ENCODE data around the gene HDAC8.
A peak's percentile ranks its signal among the peaks of the same experiment; 100 is the strongest.
"Not testable (repeated sequence)": the region's sequence is repeated elsewhere in the genome, so short reads cannot be mapped to it uniquely, and the experiment has no call there.

HDAC8 gene

DNA sequence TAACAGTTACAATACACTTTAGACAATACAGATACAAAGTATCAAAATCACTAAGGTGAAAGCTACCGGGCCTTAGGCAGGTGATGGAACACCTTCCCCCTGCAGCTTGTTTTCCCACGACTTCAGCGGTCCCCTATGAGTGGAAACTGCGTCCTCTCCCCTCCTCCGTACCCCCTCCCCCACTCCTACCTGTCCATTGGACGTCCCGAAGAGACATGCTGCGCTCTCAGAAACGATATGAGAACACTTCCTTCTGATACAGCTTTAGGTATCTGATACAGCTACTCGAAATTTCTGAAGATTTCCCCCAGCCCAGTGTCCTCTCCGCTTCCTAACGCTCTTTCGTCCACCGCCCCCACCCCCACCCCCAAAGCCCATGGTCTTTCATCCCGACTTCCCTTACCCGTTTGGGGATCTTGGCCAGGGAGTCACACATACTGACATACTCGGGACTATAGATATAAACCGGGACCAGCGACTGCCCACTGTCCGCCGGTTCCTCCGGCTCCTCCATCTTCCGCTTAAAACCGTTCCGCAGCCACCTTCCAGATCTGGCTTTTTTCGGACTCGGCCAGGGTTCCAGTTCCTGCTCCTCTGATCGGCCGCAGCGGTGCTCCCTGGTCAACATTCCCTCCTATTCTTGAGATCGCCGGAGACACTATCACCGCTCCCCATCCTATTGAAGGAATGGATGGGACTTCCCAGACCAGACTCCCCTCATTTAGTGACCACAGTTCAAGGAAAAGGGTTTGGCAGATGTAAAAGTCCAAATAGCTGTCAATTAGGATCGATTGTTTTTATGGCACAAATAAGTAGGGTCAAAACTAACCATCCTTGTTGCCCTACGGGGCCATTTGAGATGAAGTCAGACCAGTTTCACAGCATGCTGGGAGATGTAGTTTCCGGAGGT, at the start of gene HDAC8:
TSS of gene HDAC8 (minus strand) at position 596 of the 910 bp plus-strand sequence. CDS start at position 514, 82 bp downstream.
- DNase-seq (ENCODE audit: low read depth in 2 of 2), result no peak

DNA sequence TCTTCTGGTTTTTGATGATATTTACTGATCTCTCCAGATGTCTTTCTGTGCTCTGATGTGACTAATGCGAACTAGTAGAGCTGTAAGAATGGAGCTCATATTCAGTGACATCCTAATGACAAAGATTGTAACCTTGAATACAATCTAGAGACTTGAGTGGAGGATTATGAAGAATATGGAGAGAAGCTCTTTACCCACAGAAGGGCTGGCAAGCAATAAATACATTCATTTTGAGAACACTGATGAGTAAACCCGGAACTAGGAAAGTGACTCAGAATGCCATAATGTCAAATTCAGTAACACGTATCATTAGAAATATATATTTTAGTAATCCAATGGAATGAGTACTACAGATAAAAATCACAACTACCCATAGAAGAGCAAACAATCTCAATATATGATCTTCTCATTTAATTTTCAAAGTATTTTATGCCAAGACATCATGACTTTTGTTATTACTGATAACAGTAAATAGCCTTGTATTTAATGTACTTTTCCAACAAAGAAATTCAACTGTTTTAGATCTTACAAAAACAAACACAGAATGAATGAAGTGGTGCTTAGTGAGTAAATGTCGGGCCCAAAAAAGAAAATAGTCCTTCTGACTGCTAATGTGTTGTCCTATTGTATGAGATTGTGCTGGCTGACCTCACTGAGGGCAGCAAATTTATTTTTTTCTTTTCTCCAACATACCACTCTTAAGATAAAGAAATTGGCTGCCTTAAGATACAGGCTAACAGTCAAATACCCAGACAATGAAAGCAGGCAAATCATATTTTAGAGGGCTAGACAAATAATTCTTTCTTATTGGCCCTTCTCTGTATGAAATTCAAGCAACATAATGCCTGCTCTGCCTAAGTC, 49.2 kb upstream of the HDAC8 start:
- DNase-seq (ENCODE audit: low read depth in 2 of 2), result no peak

DNA sequence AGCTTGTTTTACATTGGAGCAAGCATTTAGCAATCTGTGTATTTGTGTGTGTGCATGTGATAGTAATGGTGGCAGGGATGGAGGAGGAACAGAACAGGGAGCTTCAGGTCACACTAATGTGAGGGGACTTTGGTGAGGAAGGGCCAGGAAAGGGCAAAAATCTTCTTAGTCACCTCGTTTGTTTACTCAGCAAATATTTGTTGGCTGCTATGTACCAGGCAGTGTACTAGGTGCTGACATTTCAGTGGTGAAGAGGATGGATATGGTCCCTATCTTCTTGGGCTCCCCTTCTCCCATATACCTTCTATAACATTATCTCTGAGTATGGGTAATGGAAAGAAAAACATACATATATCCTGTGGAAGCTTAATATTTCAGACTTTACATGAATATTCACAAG, 48.5 kb upstream of the HDAC8 start:
- DNase-seq (ENCODE audit: low read depth in 2 of 2), result no peak

DNA sequence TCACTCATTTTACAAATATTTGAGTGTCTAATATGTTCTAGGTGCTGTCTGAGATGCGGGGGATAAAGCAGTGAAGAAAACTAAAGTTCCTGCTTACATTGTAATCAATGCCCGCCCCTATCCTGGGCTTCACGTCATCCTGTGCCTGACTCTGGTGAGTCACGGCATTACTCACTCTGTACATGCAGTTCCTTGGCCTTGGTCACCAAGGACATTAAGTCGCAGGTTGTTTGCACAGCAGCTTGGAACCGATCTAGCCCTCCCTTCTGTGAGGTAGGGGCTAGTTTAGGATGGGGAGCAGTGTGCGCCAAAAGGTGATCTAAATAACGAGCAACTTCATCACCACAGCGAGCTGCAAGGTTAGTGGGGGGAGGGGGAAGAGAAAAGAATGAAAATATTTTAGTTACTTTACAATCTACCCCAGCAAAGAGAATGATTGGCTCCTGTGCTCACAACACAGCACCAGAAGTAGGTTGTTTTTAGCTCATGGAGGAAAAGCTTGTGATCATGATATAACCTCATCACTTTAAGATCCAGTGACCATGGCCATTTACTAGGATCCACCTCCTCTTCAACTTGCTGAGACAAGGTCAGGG, 48.0 kb upstream of the HDAC8 start:
- DNase-seq (ENCODE audit: low read depth in 2 of 2), result peak in 1 of 2 donors; percentile 8

DNA sequence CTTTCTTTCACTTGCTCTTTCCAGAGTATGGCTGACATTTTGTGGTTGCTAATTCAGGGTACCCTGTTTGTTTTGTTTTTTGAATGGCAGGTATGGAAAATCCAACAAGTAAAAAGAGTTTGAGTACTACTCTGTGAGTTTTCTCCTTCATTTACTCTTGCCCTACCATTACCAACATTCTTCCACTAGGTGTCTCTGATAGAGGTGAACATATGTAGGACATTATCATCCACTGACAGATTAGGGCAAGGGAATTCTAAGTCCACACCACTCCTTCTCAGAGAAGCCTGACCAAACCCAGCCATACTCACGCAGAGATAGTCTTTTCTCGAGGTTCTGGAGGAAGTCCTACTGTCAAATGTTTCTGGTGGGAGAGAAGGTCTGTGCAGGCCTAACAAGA, 36.7 kb upstream of the HDAC8 start:
- DNase-seq (ENCODE audit: low read depth in 2 of 2), result no peak

DNA sequence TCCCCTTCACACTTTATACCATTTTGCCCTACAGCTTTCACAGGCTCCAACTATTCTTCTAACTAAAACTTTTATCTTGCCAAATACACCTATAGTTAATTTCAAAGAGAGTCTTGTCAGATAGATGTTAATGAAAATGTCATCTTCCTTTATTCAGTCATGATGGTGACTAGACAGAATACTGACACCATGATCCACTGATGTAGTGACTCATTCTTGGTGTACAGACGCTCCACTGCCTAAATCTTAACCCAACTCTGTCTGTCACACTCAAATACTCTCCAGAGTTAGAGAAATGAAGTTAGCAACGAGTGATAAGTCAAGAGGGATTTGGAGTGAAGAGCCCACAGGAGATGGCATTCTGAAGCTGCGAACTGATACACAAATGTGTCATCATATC, 32.1 kb upstream of the HDAC8 start:
- no peak for DNase-seq (ENCODE audit: low read depth in 2 of 2)

DNA sequence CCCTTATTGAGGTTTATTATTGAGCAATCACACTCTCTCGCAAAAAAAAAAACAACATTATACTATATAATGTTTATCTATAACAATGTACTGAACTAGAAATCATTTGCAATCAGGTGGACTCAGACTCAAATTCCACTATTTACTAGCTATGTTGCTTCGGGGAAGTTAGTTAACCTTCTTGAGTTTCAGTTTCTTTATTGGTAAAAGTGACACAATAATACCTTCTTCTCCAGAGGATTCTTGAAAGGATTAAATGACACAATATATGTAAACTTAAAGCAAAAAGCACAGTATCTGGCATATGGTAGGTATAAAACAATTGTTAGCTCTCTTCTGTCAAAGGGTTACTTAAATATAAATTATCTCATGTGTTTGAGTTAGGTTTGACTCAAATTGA, 31.5 kb upstream of the HDAC8 start:
- DNase-seq (ENCODE audit: low read depth in 2 of 2), result no peak

DNA sequence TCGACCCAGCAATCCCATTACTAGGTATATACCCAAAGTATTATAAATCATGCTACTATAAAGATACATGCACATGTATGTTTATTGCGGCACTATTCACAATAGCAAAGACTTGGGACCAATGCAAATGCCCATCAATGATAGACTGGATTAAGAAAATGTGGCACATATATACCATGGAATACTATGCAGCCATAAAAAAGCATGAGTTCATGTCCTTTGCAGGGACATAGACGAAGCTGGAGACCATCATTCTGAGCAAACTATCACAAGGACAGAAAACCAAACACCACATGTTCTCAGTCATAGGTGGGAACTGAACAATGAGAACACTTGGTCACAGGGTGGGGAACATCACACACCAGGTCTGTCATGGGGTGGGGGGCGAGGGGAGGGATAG, 18.4 kb upstream of the HDAC8 start:
- not testable (repeated sequence) for DNase-seq (ENCODE audit: low read depth in 2 of 2)

DNA sequence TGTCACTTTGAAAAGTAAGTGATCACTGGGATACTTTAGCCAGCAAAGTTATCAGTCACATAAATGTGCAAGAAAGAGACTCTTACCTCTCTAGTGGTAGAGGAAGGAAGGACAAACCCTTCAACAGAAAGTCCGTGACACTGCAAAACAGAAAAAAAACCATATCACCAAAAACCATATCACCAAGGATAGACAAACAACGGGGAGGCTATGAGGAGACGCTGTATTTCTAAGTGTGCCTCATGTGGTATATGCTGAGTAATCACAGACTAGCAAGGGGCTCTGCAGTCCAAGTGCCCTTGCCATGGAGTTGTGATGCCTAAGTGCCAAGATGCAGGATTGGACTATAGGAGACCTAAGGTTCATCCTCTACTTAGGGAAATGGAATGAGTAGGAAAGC, 11.5 kb upstream of the HDAC8 start:
- DNase-seq (ENCODE audit: low read depth in 2 of 2), result no peak

DNA sequence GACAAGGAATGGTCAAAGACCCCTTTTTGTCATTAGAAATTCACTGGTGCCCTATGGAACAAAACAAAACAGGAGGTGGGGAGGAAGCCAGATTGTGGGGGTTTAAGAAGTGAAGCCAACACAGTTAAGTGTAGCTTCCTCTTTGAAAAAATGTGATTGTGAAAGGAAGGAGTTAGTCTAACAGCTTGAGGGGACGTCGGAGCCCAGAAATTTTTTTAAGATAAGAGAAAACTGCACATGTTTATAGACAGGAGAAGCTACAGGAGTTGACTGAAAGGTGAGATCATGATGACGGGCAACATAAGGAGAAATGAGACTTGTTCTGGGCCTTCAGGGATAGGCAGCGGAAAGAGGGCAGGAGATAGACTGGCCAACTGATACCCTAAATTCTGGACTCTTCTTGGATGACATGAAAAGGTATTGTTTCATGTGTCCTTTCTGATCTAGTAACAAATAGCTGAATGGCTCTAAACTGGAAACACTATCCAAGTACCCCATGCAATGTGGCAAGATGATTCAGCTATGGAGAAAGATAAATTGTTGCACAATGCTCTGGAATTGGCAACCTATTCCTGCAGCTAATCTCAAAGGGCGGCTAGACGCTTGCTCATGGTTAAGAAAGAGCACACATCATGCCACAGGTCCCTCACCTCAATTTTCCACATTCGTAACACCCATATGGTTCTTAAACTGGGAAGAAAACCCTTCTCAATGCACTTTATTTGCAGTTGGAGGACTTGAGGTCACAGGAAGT, 3.7 kb upstream of the HDAC8 start:
- DNase-seq (ENCODE audit: low read depth in 2 of 2), result no peak

DNA sequence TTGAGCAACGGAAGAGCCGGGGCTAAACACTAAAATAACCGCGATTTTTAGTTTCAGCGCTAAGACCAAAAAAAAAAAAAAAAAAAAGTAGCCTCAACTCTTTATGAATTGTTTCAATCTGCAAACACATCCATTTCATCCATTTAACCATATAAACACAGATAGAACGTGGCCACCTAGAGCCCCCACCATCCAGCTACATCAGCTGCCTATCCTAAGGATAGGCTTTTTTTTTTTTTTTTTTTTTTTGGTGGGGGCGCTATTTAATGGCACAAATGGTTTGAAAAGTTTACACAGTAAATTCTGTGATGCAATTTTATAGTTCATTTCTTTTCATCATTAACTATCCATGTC, 492 bp upstream of the HDAC8 start:
- DNase-seq (ENCODE audit: low read depth in 2 of 2), result no peak

DNA sequence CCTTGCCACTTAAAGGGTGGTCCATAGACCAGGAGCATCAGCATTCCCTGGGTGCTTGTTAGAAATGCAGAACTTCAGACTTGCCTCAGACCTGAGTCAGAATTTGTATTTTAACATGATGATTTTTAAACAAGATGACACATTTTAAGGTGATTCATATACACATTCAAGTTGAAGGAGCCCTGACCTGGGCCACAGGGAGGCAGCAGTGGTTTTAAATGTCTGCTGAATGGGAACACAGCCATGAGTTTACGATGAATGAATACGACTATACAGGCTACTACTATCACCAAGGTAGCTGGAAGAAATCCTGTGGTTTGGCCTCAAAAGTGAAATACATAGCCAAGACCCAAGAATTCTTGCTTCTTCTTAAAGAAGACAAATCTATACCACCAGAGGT, 2.9 kb downstream of the HDAC8 start:
- no peak for DNase-seq (ENCODE audit: low read depth in 2 of 2)

DNA sequence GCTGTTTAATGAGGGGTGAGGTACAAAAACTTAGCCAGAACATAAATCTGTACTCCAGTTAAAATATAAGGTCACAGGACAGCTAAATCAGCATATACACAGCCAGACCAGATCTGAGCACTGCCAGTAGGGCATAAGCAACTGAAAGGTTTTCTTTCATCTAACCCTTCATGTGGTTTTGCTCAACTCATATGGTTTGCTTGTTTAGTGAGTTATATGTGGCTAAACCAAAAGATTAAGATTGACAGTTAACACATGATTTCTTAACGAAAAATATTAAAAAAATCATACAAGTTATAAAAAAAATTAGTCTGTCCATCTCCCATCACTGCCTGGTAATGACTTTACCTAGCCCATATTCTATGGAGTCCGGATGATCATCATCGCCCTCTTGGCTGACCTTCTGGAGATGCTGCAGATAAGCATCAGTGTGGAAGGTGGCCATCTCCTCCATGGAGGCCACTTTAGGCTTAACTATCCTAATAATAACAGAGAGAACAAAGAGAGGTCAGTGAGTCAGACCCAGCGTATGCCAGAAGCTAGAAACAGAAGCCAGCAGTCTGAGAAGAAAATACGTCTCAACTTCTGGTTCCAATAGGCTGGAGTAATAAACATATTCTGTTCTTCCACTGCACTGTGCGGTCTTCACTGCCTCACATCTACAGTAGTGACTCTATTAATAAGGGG, 4.1 kb downstream of the HDAC8 start:
- DNase-seq (ENCODE audit: low read depth in 2 of 2), result no peak

DNA sequence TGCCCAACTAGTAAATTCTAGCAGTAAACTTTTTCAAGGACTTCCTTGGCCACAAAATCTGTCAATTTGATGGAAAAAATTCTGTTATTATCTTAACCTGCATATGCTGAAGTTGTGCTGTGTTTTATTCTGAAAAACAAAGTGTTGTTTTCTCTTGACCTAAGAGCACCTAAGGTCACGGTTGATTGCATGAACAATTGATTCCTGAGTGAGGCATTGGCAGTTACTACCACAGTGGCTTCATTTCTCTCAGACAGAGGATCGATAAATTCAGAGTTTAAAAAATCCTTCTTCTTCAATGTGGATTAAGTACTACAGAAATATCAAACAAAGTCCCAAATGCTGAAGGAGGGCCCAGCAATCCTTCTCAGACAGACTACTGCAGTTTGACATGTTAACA, 6.2 kb downstream of the HDAC8 start:
- no peak for DNase-seq (ENCODE audit: low read depth in 2 of 2)

DNA sequence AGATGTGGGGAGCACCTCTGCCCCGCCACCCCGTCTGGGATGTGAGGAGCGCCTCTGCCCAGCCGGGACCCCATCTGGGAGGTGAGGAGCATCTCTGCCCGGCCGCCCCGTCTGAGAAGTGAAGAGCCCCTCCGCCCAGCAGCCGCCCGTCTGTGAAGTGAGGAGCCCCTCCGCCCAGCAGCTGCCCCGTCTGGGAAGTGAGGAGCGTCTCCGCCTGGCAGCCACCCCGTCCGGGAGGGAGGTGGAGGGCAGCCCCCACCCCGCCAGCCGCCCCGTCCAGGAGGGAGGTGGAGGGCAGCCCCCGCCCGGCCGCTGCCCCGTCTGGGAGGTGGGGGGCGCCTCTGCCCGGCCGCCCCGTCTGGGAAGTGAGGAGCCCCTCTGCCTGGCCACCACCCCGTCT, 13.0 kb downstream of the HDAC8 start:
- not testable (repeated sequence) for DNase-seq (ENCODE audit: low read depth in 2 of 2)

DNA sequence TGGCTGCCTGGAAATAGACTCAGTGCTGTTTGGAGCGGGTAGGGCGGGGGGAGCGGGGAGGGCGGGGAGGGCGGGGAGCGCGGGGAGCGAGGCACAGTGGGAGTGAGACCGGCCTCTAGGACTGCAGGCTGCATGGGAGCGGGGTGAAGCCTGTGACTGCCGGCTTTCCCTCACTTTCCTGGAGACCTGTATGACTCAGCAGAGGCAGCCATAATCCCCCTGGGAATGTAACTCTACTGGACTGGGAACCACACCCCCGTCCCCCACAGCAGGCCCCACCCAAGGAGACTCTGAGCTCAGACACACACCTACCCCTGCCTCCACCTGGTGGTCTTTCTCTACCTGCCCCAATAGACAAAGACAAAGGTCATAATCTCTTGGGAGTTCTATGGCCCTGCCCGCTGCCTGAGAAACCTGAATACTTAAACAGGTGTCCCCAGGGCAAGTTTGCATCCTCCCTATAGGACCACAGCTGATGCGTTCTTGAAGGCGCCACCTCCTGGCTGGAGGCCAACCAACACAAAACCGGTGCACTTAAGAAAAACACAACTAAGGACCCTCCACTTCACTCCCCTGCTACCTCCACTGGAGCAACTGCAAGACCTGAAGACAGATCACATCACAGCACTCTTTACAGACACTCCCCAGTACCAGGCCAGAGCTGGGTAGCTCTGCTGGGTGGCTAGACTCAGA, 18.0 kb downstream of the HDAC8 start:
- DNase-seq (ENCODE audit: low read depth in 2 of 2), result no peak

DNA sequence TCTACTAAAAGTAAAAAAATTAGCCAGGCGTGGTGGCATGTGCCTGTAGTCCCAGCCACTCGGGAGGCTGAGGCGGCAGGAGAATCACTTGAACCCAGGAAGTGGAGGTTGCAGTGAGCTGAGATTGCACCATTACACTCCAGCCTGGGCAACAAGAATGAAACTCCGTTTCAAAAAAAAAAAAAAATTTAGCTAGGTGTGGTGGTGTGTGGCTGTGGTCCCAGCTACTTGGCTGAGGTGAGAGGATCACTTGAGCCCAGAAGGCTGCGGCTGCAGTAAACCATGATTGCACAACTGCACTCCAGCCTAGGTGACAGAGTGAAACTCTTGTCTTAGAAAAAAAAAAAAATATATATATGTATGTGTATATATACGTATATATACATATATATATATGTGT, 20.2 kb downstream of the HDAC8 start:
- DNase-seq (ENCODE audit: low read depth in 2 of 2), result not testable (repeated sequence)

DNA sequence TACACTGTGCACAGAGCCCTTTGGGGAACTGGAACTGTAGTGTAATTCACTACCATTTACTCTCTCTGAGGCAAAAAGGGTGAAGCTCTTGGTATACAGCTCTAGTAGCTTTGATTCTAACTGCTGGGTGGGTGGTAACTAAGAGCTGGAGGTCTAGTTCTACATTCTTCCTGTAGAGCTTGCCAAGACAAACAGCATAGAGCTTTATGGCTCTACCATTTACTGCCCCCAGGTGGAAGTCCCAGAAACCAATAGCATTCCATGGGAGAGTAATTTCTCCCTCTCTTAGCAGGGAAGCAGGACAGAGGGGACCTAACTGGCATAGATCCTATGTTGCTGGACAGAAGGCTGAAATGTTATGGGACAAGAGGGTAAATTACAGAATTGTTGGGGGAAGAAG, 26.7 kb downstream of the HDAC8 start:
- no peak for DNase-seq (ENCODE audit: low read depth in 2 of 2)

DNA sequence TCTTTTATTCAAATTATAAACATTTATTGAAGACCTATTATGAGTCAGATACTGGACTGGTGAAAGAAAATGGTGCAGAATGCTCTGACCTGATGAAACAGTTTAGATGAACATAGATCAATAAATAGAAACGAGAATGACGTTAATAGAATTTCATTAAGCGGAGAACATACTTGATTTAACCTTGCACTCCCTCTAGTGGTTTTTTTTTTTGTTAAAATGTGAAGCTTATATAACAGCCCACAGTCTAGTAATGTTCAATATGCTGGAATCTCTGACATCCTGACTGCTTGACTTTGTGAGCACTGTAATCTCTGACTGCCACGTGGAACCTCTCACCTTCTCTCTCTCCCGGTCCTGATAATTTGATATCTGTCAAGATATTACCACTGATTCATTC, 32.3 kb downstream of the HDAC8 start:
- no peak for DNase-seq (ENCODE audit: low read depth in 2 of 2)

DNA sequence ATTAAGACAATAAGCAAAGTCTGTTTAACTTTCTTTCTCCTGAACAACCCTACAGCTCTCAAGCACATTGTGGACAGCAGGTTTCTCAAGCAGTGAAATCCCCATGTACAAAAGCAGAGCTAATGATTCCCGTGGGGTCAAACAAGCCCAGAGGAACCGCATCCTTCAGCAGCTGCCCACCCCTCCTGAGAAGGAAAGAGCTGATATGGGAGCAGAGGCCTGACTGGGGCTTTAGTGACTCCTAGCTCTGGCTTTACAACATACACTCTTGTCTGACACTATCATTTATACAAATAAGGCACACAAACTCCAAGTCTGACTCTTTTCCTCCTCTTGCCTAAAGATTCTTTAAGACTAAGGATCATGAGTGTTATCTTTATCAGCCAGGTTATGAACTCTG, 32.8 kb downstream of the HDAC8 start:
- no peak for DNase-seq (ENCODE audit: low read depth in 2 of 2)

DNA sequence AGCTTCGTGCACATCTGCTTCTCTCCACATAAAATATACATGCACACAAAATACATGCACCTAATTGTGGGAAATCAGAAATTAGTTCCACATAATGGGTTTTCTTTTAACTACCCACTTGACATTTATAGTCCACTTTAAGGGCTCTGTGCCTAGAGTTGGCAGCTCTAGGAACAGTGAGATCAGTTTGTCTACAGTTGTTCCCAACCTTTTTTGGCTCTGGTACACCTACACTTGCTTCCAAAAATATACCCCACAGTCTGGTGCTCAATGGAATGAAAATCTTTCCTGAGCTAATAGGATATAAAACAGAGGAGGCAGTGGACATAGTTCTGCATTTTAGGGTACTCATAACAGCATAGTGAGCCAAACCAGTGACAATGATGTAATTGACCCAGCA, 36.1 kb downstream of the HDAC8 start:
- DNase-seq (ENCODE audit: low read depth in 2 of 2), result no peak

Data from stimulated activated CD8-positive, alpha-beta memory T cell treated with anti-CD3 and anti-CD28 coated beads, Interleukin-15, amount 100 ng/mL, for 4 hours (primary cell).